Measurements from ENCODE around the gene SLC9A5. TPM values are rescaled to one million over a fixed set of nuclear protein-coding genes. Genes with fewer than 3 reads are reported as not detected.

The SLC9A5 gene
- polyA plus RNA-seq, 2 of the 4 experiments (the other 2 are of a cell fraction) = 0.83 to 2.5 TPM

DNA sequence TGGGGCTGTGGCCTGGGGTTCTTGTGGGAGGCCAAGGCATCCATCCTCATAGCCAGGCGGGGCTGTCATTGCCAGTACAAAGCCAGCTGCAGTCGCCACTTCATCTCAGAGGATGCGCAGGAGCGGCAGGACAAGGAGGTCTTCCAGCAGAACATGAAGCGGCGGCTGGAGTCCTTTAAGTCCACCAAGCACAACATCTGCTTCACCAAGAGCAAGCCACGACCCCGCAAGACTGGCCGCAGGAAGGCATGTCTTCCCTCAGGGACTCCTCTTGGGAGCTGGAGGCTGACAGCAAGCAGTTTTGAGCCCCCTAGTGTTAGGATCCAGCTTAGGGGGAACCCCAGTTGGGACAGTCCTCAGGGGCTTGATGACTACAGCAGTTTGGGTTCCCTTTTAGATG lies 15.5 kb downstream of the SLC9A5 start:
- ChIA-PET POLR2A (no interaction called here), CTCF (interaction anchor here (0.8 to 4.8 kb wide), 7 partner anchors 9 to 163 kb away, joined by 4 to 26 read pairs (median 7); partner anchors contain the start of genes FHOD1, PLEKHG4 and ZDHHC1)
- Histone ChIP-seq H3K4me1 (peaks cover 12% of the 10 kb centered on the region), H3K4me3 (no peak overlapping the region), H3K4me2 (no peak overlapping the region), H3K27ac (no peak overlapping the region), H3K9me3 (no peaks in the 10 kb centered on the region)
- no peak for FAIRE-seq
- 93% methylated on average over 9 of the region's 9 CpGs for WGBS (ENCODE audit: missing lambda C conversion rate)
- TF ChIP-seq RAD21 (conservative IDR thresholded peaks at IDR 0.05 in 1 of 2, IDR thresholded peaks at IDR 0.05 in 1 of 2) = 0 out of 5 replicates have a peak, but pooled peaks of 1 of the 2 experiments have one; percentile 20
- no peak for TF ChIP-seq MAZ (IDR thresholded peaks at IDR 0.05; ENCODE audit: borderline replicate concordance, low read depth, low read length)
- no peak for TF ChIP-seq FOSB (CRISPR knock-in tag; IDR thresholded peaks at IDR 0.05)
- peak; percentile 42 to 51; a peak in 3 of 6 replicates for ATAC-seq
- no peak for DNase-seq (ENCODE audit: low read depth in 1 of 2, low spot score in 1 of 2)

DNA sequence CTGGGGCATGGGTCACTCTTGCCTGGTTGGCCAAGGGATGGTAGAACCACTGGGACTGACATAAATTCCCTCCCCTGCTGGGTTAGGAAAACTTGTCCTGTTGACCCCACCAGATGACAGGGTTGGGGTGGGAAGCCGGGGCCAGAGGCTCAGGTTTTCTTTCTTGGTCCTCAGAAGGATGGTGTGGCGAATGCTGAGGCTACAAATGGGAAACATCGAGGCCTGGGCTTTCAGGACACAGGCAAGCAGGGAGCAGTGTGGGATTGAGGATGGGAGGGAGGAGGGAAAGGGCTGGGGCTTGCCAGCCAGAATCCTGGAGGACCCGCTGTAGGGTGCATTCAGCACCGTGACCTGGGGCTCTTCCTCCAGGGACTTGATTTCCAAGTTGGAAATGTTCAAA lies 16.1 kb downstream of the SLC9A5 start:
- TF ChIP-seq EHMT2 (IDR thresholded peaks at IDR 0.05; ENCODE audit: low read depth) (no peak), MAFK (IDR thresholded peaks at IDR 0.05; ENCODE audit: partially characterized antibody) (no peak)
- TF ChIP-seq, protein P1, sequence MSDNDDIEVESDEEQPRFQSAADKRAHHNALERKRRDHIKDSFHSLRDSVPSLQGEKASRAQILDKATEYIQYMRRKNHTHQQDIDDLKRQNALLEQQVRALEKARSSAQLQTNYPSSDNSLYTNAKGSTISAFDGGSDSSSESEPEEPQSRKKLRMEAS (IDR thresholded peaks at IDR 0.05) = no peak
- TF ChIP-seq, protein P2, sequence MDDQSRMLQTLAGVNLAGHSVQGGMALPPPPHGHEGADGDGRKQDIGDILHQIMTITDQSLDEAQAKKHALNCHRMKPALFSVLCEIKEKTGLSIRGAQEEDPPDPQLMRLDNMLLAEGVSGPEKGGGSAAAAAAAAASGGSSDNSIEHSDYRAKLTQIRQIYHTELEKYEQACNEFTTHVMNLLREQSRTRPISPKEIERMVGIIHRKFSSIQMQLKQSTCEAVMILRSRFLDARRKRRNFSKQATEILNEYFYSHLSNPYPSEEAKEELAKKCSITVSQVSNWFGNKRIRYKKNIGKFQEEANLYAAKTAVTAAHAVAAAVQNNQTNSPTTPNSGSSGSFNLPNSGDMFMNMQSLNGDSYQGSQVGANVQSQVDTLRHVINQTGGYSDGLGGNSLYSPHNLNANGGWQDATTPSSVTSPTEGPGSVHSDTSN (IDR thresholded peaks at IDR 0.05) = no peak
- H3K4me2 ChIP-seq = no peak overlapping the region
- no peak overlapping the region for H3K27ac ChIP-seq
- WGBS (ENCODE audit: missing lambda C conversion rate) = 87% methylated on average over 5 of the region's 5 CpGs
- no peaks in the 10 kb centered on the region for H3K9me3 ChIP-seq
- H3K4me1 ChIP-seq = peaks cover 12% of the 10 kb centered on the region
- H3K4me3 ChIP-seq = no peak overlapping the region
- CTCF ChIA-PET = interaction anchor here (0.8 to 4.8 kb wide), 8 partner anchors 9 to 163 kb away, joined by 4 to 26 read pairs (median 6); partner anchors contain the start of genes FHOD1, PLEKHG4 and ZDHHC1
- ATAC-seq = no peak
- POLR2A ChIA-PET = interaction anchor here (1.1 kb wide), 1 partner anchor 38 kb away, joined by 3 read pairs; the partner anchor contains the start of gene TMEM208
- no peak for FAIRE-seq
- DNase-seq (ENCODE audit: low read depth in 1 of 2, low spot score in 1 of 2) = no peak

DNA sequence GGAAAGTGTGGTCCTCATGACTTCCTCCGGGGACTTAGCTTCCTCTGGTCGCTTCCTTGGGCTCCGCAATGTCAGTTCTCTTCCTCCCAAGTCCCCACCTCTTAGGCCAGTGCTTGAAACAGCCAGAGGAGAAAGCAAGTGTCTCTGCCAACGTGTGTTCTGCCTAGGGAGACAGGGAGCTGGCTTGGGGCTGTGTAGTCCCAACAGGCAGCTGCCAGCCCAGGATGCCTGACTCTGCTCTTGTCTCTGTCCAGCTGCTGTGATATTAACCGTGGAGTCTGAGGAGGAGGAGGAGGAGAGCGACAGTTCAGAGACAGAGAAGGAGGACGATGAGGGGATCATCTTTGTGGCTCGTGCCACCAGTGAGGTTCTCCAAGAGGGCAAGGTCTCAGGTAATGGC lies 17.1 kb downstream of the SLC9A5 start:
- POLR2A ChIA-PET = interaction anchor here (1.2 kb wide), 1 partner anchor 20 kb away, joined by 6 read pairs; no protein-coding TSS in a partner anchor
- ATAC-seq (no peak), FAIRE-seq (no peak), DNase-seq (ENCODE audit: low read depth in 1 of 2, low spot score in 1 of 2) (no peak)
- peaks cover 12% of the 10 kb centered on the region for H3K4me1 ChIP-seq
- H3K4me3 ChIP-seq = no peak overlapping the region
- H3K27ac ChIP-seq = no peak overlapping the region
- no peaks in the 10 kb centered on the region for H3K9me3 ChIP-seq
- TF ChIP-seq SREBF2 (IDR thresholded peaks at IDR 0.05) (no peak), PHF8 (IDR thresholded peaks at IDR 0.05; ENCODE audit: borderline replicate concordance, low read depth) (no peak), HOXB13 (CRISPR knock-in tag; IDR thresholded peaks at IDR 0.05; ENCODE audit: low read depth) (no peak), MAFK (IDR thresholded peaks at IDR 0.05; ENCODE audit: partially characterized antibody) (no peak), NFE2L2 (conservative IDR thresholded peaks at IDR 0.05; ENCODE audit: low read length) (no peak), MYC (IDR thresholded peaks at IDR 0.05; ENCODE audit: borderline replicate concordance, low read length) (no peak), HOXB5 (CRISPR knock-in tag; IDR thresholded peaks at IDR 0.05) (no peak)
- TF ChIP-seq, protein P3, sequence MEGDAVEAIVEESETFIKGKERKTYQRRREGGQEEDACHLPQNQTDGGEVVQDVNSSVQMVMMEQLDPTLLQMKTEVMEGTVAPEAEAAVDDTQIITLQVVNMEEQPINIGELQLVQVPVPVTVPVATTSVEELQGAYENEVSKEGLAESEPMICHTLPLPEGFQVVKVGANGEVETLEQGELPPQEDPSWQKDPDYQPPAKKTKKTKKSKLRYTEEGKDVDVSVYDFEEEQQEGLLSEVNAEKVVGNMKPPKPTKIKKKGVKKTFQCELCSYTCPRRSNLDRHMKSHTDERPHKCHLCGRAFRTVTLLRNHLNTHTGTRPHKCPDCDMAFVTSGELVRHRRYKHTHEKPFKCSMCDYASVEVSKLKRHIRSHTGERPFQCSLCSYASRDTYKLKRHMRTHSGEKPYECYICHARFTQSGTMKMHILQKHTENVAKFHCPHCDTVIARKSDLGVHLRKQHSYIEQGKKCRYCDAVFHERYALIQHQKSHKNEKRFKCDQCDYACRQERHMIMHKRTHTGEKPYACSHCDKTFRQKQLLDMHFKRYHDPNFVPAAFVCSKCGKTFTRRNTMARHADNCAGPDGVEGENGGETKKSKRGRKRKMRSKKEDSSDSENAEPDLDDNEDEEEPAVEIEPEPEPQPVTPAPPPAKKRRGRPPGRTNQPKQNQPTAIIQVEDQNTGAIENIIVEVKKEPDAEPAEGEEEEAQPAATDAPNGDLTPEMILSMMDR (IDR thresholded peaks at IDR 0.05) = no peak
- TF ChIP-seq, protein P1 (IDR thresholded peaks at IDR 0.05) = no peak
- CTCF ChIA-PET = interaction anchor here (0.8 to 4.8 kb wide), 9 partner anchors 12 to 370 kb away, joined by 3 to 26 read pairs (median 4); partner anchors contain the start of genes FHOD1, PLEKHG4 and SLC9A5
- 87% methylated on average over 8 of the region's 8 CpGs for WGBS (ENCODE audit: missing lambda C conversion rate)
- no peak overlapping the region for H3K4me2 ChIP-seq
